ENCODE measurements around the gene ENTREP1. TPM values are rescaled to one million over a fixed set of nuclear protein-coding genes. Genes with fewer than 3 reads are reported as not detected.

The ENTREP1 gene
- total and polyA plus RNA-seq, 8 donors: 2.7 to 8.8 (median 5.4) TPM

- no peak overlapping the region for H3K4me3 ChIP-seq
- H3K4me1 ChIP-seq: no peaks in the 10 kb centered on the region
- no peaks in the 10 kb centered on the region for H3K36me3 ChIP-seq
- no peak for TF ChIP-seq CTCF (IDR thresholded peaks at IDR 0.05)
- intact Hi-C loops (cut with DNase I): loop anchor here in 2 of 3 donors (10.0 kb wide), 2 partner anchors 116 to 486 kb away; no protein-coding TSS in a partner anchor
- no peak overlapping the region for H3K27ac ChIP-seq
- no peaks in the 10 kb centered on the region for H3K27me3 ChIP-seq
- 70 to 78% methylated on average over 6 of the region's 6 CpGs for WGBS, 2 donors
- DNase-seq (no peak), FAIRE-seq (no peak), ATAC-seq (no peak)
- H3K9me3 ChIP-seq: no peaks in the 10 kb centered on the region
These were observed 104.3 kb downstream of the ENTREP1 start for GRCh38 chr9:69429281-69429680.

GRCh38 chr9:69430206-69430605, 105.2 kb downstream of the ENTREP1 start:
- Histone ChIP-seq H3K9me3 (no peaks in the 10 kb centered on the region), H3K36me3 (no peaks in the 10 kb centered on the region), H3K27me3 (no peaks in the 10 kb centered on the region), H3K4me1 (no peaks in the 10 kb centered on the region), H3K4me3 (no peak overlapping the region), H3K27ac (no peak overlapping the region)
- ATAC-seq (no peak), DNase-seq (peak in 1 of 6 donors; percentile 34), FAIRE-seq (no peak)
- no peak for TF ChIP-seq CTCF (IDR thresholded peaks at IDR 0.05)
- intact Hi-C loops (cut with DNase I): no loop called here
- 89 to 90% methylated on average over 4 of the region's 4 CpGs for WGBS, 2 donors

GRCh38 chr9:69431203-69431602, 106.2 kb downstream of the ENTREP1 start:
- no peak for TF ChIP-seq CTCF (IDR thresholded peaks at IDR 0.05)
- H3K27ac ChIP-seq: no peak overlapping the region
- WGBS, 2 donors: 93 to 95% methylated on average over 13 of the region's 13 CpGs
- H3K4me1 ChIP-seq: no peaks in the 10 kb centered on the region
- FAIRE-seq (no peak), ATAC-seq (no peak), DNase-seq (peak in 1 of 6 donors; percentile 30)
- H3K36me3 ChIP-seq: no peaks in the 10 kb centered on the region
- H3K4me3 ChIP-seq: no peak overlapping the region
- H3K27me3 ChIP-seq: no peaks in the 10 kb centered on the region
- no peaks in the 10 kb centered on the region for H3K9me3 ChIP-seq
- intact Hi-C loops (cut with DNase I): no loop called here

GRCh38 chr9:69431777-69432176, 106.8 kb downstream of the ENTREP1 start:
- no peak for FAIRE-seq
- Histone ChIP-seq H3K36me3 (no peaks in the 10 kb centered on the region), H3K4me3 (no peak overlapping the region), H3K27ac (no peak overlapping the region), H3K9me3 (no peaks in the 10 kb centered on the region), H3K4me1 (no peaks in the 10 kb centered on the region), H3K27me3 (no peaks in the 10 kb centered on the region)
- no peak for ATAC-seq
- intact Hi-C loops (cut with DNase I): no loop called here
- DNase-seq: no peak
- TF ChIP-seq CTCF (IDR thresholded peaks at IDR 0.05): no peak
- WGBS, 2 donors: 92 to 94% methylated on average over 1 of the region's 1 CpG

GRCh38 chr9:69432623-69433022, 107.6 kb downstream of the ENTREP1 start:
- ATAC-seq (no peak), FAIRE-seq (no peak), DNase-seq (no peak)
- TF ChIP-seq CTCF (IDR thresholded peaks at IDR 0.05): no peak
- no peaks in the 10 kb centered on the region for H3K4me1 ChIP-seq
- no peaks in the 10 kb centered on the region for H3K27me3 ChIP-seq
- no peak overlapping the region for H3K27ac ChIP-seq
- WGBS, 2 donors: 94 to 95% methylated on average over 11 of the region's 11 CpGs
- intact Hi-C loops (cut with DNase I): no loop called here
- no peaks in the 10 kb centered on the region for H3K36me3 ChIP-seq
- no peaks in the 10 kb centered on the region for H3K9me3 ChIP-seq
- no peak overlapping the region for H3K4me3 ChIP-seq

Measured in pancreas (tissue), 10 donors.